ENCODE data around the gene PERM1.
"Not testable (repeated sequence)": the region's sequence is repeated elsewhere in the genome, so short reads cannot be mapped to it uniquely, and the experiment has no call there.

The PERM1 gene

DNA sequence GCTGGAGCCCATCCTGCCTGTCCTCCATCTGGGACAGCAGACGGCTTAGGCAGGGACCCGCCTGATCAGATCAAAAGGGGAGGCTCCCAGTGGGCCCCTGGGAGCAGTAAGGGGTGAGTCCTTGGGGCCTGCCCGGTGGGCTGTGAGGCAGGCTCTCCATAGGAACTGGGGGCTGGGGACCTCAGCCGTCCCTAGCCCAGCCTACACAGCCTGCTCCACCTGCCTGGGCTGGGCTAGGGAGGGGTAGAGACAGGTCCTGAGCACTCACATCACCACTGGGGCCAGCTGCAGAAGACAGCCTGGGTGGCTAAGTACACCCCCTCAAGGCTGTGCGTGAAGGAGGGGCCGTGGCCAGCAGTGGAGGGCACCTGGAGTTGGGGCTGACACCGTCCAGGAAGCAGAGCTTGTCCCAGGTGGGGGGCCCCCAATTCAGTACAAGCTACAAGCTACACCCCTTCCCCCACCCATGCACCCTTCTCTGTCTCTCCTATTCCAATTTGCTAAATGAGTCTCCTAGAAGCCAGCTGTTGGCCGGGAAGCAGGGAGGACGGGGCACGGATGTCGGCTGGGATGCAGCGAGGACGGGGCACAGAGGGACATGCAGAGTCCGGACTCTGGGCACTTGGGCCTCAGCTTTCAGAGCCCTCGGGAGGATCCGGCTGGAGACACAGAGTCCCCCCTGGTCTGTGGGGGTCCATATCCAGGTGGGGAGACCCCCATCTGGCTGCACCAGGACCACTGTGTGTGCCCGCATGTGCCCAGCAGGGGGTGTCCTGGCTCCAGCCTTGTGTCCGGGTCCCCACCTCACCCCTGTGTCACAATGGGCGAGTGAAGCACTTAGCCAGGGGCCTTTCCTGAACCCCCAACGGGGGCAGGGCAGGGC is 33.1 kb upstream of the PERM1 start:
- DNase-seq: no peak

DNA sequence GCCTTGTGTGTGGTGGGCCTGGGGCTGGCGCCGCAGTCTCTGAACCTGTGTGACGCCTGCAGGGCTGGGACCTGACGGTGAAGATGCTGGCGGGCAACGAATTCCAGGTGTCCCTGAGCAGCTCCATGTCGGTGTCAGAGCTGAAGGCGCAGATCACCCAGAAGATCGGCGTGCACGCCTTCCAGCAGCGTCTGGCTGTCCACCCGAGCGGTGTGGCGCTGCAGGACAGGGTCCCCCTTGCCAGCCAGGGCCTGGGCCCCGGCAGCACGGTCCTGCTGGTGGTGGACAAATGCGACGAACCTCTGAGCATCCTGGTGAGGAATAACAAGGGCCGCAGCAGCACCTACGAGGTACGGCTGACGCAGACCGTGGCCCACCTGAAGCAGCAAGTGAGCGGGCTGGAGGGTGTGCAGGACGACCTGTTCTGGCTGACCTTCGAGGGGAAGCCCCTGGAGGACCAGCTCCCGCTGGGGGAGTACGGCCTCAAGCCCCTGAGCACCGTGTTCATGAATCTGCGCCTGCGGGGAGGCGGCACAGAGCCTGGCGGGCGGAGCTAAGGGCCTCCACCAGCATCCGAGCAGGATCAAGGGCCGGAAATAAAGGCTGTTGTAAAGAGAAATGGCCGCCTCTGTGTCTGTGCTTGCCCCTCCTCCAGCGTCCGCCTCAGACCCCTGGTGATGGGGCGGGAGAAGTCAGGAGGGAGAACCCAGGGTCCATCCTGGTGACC is 32.2 kb upstream of the PERM1 start:
- peak; percentile 54 for DNase-seq

DNA sequence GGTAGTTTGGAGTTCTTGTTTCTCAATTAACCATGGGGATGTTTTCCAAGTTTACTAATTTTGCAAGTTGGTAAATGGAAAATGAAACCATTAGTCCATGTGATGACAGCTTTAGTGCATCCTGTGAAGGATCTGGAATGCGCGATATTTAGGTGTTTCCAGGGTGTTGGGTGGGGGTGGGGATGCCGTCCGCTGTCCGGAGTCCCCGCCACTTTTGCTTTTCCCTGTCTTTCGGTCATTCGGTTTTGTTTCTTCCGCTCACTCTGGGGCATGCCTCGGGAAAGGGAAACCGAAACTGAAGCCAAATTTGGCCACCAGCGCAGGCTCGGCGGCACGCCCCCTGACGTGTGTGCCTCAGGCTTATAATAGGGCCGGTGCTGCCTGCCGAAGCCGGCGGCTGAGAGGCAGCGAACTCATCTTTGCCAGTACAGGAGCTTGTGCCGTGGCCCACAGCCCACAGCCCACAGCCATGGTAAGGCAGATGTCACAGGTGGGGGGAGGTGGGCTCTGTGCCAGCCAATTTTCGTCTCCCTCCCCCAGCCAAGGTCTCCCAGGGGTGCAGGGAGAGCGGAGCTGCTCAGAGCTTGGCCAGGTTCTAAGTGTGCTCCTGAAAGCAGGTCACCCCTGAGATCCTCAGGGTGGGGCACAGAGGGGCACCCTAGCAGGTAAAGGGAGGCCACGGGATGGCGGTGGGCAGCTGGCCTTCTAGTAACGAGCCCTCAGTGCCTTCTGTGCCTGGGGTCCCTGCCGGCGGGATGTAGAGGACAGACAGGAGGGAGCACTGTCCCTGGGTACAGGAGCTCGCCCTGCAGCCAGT is 31.4 kb upstream of the PERM1 start, which contains the start of gene ISG15:
Gene ISG15, plus strand, starts transcription at position 393 of the 817 bp plus-strand sequence. Its CDS starts 77 bp downstream, at position 470.
- peak; percentile 91 for DNase-seq

DNA sequence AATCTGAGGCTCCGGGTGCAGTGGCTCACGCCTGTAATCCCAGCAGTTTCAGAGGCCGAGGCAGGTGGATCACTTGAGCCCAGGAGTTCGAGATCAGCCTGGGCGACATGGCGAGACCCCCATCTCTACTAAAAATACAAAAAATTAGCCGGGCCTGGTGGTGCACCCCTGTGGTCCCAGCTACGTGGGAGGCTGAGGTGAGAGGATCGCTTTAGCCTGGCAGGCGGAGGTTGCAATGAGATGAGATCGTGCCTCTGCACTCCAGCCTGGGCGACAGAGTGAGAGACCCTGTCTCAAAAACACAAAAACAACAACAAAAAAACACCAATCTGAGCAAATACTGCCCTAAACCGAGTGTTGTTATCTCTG is 30.8 kb upstream of the PERM1 start:
- not testable (repeated sequence) for DNase-seq

DNA sequence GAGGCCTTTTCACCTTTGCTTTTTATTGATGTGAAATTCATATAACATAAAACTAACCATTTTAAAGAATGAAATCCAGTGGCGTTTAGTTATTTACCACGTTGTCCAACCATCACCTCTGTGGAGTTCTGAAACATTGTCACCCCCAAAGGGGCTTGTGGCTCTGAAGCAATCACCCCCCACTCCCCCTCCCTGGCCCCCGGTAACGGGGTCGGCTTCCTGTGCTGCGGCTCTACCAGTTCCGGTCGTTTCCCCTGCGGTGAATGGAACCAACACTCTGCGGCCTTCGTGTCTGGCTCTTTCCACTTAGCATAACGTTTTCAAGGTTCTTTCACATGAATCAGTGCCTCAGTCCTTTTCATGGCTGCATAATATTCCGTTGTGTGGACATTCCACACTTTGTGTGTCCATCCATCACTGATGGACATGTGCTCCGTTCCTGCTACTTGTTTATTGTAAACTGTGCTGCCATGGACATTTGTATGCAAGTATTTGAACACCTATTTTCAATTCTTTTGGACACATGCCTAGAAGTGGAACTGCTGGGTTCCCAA is 29.6 kb upstream of the PERM1 start:
- DNase-seq: no peak

DNA sequence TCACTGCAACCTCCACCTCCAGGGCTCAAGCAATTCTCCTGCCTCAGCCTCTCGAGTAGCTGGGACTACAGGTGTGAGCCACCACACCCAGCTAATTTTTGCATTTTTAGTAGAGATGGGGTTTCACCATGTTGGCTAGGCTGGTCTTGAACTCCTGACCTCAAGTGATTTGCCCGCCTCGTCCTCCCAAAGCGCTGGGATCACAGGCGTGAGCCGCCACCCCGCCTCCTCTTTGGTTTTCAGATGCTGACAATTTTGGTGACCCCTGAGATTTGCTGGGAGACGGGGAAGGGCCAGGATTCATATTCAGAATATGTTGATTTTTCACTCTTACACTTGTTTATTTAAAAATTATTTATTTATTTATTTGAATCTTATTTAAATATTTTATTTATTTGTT is 28.2 kb upstream of the PERM1 start:
- not testable (repeated sequence) for DNase-seq

DNA sequence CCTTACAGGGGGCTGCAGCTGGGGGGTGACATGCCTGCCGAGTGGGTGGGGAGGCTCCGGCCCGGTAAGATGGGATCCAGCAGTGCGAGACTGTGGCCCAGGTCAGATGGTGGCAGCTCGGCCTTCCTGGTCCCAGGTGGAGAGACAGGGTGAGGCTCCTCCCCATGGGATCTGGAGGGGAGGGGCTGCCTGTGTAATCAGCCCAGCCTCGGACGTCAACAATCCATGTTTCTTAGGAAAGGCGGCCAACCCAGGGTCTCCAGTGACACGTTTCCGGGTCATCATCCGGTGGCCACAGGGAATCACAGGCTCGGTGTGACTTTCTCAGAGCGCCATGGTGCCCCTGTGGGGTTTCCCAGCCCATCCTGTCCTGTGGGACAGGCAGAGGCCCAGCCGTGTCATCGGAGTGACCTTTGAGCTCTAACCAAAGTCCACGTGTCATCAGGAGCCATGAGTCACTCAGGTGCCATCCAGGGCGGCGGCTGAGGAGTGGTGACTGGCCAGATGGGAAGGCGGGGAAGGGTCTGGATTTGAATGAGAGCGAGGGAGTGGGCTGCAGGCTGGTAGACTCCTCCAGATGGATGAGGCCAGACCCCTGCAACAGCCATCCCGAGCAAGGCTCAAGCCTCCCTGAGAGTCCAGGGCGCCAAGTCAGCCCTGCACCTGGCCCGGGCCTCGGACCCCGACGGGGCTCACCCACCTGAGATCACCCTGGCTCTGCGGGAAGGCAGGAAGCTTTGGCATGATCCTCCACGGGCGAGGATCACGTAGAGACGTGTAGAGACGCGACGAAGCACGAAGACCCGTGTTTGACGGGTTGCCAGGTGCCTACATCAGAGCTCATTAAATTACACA is 24.6 kb upstream of the PERM1 start:
- DNase-seq: no peak

DNA sequence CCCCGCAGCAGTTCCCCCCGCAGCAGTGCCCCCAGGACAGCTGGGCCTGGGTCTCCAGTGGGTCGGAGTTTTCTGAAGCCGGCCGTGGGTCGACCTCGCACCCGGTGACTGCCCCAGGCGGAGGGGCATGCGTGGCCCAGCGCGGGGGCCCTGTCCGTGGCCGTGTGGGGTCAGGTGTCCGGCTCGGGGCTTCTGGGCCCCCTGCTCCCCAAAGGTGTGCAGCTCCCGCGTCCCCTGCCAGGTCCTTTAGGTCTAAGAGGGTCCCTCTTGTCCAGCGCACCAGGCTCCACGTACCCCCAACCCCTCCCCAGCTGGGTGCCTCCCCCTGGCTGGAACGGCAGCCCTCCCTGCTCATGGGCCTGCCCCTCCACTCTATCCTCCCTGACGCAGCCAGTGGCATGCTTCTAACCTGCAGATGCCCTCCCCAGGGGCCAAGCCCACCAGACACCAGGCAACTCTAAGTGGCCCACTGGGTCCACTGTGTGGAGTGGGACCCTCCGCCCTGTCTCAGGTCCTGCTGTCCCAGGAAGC is 23.9 kb upstream of the PERM1 start:
- DNase-seq: no peak

DNA sequence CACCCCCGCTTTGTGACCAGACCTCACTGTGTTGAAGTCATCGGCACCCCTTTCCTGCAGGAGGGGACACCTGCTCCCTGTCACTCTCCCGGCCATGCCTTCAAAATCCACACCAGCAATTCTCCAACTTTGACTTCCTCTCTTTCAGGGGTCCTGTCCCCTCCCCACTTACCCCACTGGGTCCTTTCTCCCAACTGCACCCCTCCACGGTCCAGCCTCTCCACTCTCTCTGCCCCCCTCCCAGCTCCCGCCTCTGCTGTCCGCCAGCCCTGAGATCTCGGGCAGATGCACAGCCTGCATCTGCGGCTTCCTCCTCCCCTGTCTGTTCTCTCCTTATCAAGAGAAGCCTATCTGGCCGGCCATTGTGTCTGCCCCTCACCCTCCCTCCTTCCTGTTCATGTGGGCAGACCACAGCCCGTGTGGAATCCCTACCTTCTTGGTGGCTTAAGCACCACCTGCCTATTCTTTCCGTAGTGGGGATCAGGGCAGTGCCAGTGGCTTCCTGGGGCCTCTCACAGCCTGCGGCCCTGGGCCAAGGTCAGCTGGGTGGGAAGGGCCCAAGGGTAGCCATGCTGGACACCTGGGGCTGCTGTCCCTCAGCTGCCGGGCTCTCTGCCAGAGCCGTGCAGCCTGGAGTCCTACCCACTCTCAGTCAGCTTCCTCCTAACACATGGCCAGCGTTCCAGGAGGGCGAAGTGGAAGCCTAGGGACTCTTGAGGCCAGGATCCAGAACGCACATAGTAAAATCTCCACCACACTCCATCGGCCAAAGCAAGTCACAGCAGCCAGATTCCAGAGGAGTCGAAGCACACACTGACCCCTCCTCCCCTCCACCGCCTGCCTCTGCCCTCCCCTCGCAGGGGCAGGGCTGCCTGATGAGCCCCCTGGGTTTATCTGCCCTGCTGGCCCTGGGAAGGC is 23.1 kb upstream of the PERM1 start:
- DNase-seq: no peak

DNA sequence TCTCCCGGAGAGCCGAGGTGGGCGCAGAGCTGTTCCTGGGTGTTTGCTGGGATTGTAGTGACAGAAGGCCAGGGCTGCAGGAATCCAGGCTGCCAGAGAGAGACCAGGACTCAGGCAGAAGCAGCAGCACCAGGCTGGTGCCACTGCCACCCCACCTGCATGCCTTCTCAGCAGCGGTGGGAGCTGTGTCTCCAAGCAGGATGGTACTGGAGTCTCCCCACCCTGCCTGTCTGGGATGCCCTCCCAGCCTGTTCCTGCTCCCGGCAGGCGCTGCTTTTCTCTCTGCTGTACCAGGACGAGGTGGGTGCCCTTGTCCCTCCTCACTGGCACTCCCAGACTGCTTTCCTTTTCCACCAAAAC is 22.5 kb upstream of the PERM1 start:
- no peak for DNase-seq

DNA sequence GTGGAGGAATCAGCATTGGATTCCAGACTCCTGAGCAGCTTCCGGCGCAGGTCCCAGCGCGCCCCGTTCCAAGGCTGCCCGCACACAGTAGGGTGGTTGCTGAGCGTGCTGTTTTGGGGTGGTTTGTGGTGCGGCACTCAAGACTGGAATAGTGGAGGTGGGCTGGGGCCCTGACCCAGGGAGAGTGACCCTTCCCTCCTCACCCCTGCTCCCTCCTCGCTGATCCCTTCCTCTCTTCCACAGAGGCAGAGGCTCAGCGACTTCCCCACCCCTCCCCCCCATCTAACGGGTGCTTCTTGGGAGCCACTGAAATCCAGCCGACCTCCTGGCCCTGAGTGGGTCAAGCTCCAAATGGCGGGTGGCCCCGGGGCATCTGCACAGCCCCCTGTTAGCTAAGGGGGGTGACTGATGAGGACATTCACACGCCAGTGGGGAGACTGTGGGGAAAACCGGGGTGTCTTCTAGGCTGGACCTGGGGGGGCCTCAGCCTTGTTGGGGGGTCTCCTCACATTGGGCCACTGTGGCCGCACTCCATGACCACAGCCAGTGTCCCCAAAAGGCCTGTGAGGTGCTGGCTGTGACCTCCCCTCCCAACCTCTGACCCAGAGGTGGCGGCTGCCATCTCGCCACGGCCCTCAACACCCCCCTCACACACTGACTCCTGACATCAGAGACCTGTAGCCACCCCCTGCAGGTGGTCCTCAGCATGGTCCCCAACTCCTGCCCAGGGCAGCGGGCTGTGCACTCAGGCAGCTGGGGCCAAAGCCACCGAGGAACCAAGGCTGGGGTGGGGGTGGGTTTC is 21.9 kb upstream of the PERM1 start:
- no peak for DNase-seq

DNA sequence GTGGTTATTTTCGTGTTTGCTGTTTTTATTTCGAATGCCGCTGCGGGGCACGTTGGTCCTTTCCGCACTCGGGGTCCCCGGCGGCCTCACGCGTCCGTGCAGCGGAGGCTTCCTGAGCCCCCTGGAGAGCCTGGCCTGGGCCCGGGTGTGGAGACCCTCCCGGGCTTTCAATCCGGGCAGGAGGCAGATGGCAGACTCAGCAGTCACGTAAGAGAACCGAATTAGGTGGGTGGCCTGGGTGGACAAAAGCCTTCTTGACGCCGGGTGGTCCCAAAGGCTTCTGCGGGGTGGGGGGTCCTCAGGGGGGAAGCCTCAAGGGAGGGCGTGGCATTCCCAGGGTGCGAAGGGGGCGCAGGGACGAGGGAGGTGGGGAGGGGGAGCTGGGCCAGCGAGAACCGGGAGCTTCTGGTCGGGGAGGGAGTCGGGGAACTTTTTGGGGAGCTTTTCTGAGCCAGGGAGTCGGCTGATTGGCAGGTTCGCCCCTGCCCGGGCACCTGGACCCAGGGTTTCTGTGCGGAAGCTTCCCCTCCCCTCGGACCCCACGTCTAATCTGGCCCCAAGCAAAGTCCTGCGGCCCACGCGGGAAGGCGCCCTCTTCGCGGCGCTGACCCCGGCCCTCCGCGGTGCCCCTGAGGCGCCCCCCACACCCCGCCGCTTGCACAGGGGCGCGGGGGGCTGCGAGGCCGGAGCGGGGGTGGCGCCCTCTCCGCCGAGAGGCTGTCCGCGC is 19.3 kb upstream of the PERM1 start:
- no peak for DNase-seq

DNA sequence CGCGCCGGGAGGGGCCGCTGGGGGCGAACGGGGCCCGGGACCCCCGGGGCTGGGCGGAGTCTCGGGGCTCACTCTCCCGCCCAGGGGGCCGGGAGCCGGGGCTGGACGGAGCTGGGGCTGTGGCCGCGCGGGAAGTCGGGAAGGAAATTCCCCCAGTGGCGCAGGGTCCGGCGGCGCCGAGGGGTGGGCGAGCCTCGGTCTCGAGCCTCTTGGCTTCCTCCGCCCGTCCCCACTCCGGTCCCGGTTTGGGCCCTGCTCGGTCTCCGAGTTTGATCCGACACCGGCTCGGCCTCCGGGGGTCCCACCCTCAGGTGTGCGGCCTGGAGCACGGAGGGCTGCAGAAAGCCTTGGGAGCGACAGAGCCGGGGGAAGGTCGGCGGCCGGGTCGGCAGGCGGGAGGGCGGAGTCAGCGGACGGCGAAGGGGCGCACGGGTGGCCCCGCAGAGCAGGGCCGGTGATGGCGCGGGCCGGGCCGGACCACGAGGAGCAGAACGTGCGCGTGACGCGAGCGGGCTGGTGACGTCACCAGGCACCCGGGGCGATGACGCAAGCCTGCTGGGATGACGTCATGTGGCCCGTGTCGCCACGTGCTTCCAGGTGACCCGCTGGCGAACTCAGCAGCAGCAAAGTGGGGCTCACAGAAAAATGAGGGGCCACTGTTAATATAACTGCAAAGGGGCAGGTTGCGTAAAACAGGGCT is 18.6 kb upstream of the PERM1 start:
- DNase-seq: peak; percentile 77

DNA sequence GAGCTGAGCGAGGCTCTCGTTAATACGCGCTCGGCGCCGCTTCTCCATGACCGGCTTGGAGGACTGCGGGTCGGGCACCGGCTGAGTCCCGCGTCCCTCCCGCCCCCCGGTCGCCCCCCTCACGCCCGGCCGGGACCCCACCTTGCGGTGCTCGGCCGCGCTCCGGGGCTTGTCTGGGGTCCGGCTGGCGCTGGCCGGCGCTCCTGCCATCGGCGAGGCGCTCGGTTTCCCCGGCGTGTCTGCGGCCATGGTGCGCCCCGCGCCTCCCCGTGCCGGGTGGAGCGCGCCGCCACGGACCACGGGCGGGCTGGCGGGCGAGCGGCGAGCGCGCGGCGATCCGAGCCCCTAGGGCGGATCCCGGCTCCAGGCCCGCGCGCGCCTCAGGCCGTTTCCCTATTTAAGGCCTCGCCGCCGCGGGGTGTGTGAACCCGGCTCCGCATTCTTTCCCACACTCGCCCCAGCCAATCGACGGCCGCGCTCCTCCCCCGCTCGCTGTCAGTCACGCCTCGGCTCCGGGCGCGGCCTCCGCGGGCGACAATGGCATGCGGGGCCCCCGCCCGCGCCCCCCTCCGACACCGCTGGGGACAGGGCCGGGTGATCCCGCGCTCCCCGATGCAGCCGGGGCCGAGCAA is 17.9 kb upstream of the PERM1 start, which contains the start of gene HES4:
Gene HES4, minus strand, starts transcription at position 373 of the 632 bp plus-strand sequence. Its CDS starts 124 bp downstream, at position 249.
- DNase-seq: peak; percentile 67

DNA sequence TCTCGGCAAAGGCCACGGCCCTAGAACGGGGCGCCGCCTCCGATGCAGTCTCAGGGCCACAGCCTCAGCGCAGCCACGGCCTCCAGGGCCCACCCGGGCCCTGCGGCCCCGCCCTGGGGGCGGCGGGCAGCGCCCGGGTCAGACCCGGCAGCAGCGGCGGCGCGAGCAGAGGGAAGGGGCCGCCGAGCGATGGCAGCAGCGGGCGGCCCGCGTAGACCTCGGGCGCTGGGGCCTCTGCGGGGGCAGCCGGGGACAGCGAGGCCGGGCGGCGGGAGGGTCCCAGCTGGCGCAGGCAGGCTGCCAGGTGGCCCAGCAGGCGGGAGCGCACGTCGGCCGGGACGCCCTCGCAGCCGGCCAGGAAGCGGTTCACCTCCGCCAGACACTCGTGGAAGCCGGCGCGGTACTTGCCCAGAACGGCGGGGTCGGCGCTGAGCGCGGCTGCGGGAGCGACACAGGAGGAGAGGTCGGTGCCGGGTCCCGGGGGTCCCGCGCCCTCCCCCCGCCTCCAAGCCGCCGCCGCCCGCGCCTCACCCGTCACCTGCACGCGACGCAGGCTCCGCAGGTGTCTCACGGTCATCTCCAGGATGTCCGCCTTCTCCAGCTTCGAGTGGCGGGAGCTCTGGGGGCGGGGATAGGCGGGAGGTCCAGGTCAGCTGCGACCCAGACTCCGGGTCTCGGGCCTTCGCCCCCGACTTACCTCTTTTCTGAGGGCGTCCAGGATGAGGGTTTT is 17.3 kb upstream of the PERM1 start:
- no peak for DNase-seq

DNA sequence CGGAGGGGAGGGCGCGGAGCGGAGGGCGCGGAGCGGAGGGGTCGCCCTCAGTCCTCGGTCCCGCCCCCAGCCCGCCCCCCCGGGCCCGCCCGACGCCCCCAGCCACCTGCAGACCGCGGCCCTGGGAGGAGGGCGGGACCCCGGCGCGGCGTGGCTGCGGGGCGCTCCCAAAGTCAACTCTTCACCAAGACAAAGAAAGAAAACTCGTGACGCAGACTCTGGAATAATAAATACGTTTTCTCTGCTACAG is 16.8 kb upstream of the PERM1 start:
- DNase-seq: no peak

DNA sequence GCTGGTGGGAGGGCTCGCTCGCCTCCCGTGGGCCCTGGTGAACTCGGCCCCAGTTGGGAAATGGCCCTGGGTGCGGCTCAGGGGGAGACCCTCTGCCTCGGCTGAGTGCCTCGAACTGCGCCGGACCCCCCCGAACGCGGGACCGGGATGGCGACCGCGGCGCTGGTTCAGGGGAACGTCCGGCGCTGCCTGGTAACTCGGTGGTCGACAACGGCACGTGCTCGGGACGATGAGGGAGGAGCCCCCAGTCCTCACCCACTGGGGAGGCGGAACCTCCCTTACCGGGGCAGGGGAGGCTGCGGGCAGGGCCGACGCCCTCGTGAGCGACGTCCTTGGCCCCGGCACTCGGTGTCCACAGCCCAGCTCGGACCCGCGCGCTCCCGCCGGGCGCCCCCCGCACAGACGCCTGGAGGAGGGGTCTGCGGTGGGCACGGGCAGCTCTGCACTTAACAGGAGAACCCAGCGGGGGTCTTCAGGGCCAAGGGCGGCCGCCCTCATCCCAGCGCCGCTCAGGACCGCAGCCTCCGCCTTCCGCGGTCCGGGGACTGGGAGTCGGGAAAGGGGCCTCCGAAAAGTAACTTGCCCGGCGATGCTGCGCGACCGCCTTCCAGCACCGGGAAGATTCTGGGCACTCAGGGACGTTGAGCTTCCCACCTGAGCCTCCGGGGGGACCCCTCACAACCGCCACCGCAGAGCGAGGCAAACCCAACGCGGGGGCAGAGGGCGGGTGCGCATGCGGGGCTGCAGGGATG is 16.3 kb upstream of the PERM1 start:
- no peak for DNase-seq

Measured in CD4-positive, alpha-beta T cell treated with Interleukin-21 for 1 hour (primary cell).